22Rv1 (cell line): Measurements from ENCODE around the gene PDRG1.

Source experiments
- H3K27ac ChIP-seq: fragments of 450-650 bp; 2 replicates; pipeline ENCODE4 v1.5.1; 2017
- CTCF ChIP-seq: fragments of 450-650 bp; IDR thresholded peaks from 2 replicates; pipeline ENCODE4 v1.5.1; 2017; ENCODE audit warnings: mild to moderate bottlenecking
- ZFX ChIP-seq: fragments of 450-650 bp; IDR thresholded peaks from 2 replicates; pipeline ENCODE4 v1.6.1; 2017; ENCODE audit warnings: antibody characterized with exemption, borderline replicate concordance

Gene PDRG1

GRCh38 chr20:31897541-31897940, 54.3 kb downstream of the PDRG1 start:
- TF ChIP-seq CTCF, result no peak
- TF ChIP-seq ZFX, result no peak
- H3K27ac ChIP-seq, result no peak overlapping the region

- no peak overlapping the region for H3K27ac ChIP-seq
- TF ChIP-seq ZFX, result no peak
- no peak for TF ChIP-seq CTCF
Observed at GRCh38 chr20:31896049-31896448, 55.8 kb downstream of the PDRG1 start.

DNA sequence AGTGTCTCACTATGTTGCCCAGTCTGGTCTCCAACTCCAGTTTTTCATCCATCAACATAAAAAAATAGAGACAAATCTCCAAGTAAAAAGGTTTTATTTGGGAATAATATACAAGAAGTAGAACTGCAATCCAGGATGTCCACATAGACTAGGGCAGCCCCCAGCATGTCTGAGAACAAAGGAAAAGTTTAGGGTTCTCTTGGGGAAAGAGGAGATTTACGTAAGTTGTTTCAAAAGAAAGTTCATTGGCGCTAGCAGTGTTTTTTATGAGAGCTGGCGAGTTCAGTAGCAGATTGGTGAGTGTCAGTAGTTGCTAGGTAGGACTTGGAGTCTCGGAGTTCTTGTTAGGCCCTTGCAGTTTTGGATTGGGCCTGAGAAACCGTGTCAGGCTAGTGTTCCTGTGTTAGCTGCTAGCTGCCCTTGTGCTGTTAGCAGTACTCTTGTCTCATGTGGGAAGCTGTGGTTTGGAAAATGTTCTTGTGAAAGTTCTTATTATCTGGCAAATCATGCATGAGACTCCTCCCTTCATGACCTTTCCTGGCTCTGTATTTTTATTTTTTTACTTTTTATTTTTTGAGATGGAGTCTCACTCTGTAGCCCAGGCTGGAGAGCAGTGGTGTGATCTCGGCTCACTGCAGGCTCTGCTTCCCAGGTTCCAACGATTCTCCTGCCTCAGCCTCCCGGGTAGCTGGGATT, 56.7 kb downstream of the PDRG1 start:
- TF ChIP-seq ZFX, result no peak
- H3K27ac ChIP-seq, result no peak overlapping the region
